Measurements from ENCODE around the gene CNTN6. TPM values are rescaled to one million over a fixed set of nuclear protein-coding genes. Genes with fewer than 3 reads are reported as not detected.

Gene CNTN6
- total RNA-seq, 1 experiment from 2014 or later: not detected

GRCh38 chr3:1135194-1135593, 42.4 kb downstream of the CNTN6 start:
- no peak for DNase-seq (ENCODE audit: low read depth, low spot score)
- no TSS peak for BruUV-seq (replicated peaks)
- in situ Hi-C loops (cut with HindIII; ENCODE audit: low pct_unique_long_range_greater_than_20kb, low sequenced_read_pairs): no loop called here
- TF ChIP-seq POLR2AphosphoS5 (IDR thresholded peaks at IDR 0.05; ENCODE audit: low read depth, low read length): no peak
- no peak for TF ChIP-seq SIN3A (IDR thresholded peaks at IDR 0.05; ENCODE audit: borderline replicate concordance, insufficient read depth, low read depth, low read length)
- TF ChIP-seq TCF7L2 (IDR thresholded peaks at IDR 0.05; ENCODE audit: low read depth, low read length): no peak
- no peak for TF ChIP-seq REST (IDR thresholded peaks at IDR 0.05; ENCODE audit: insufficient read depth in 1 of 2, low read depth in 2 of 2, low read length in 1 of 2)
- TF ChIP-seq CTCF (IDR thresholded peaks at IDR 0.05): no peak
- CTCF ChIA-PET: no interaction called here
- Histone ChIP-seq H3K27ac (ENCODE audit: low read length) (no peak overlapping the region), H3K4me3 (ENCODE audit: low read depth in 2 of 2, low read length in 2 of 2) (no peak overlapping the region), H3K36me3 (ENCODE audit: control insufficient read depth, insufficient read depth, low read length) (no peaks in the 10 kb centered on the region), H3K4me1 (ENCODE audit: control insufficient read depth, insufficient read depth, low read length) (no peaks in the 10 kb centered on the region), H3K27me3 (ENCODE audit: control insufficient read depth, insufficient read depth, low read length) (no peaks in the 10 kb centered on the region), H3K9me3 (ENCODE audit: control insufficient read depth, insufficient read depth, low read depth, low read length) (no peaks in the 10 kb centered on the region)
- ATAC-seq: no peak
- POLR2A ChIA-PET: no interaction called here
- intact Hi-C loops (cut with micrococcal nuclease; ENCODE audit: unreplicated experiment): no loop called here

- Histone ChIP-seq H3K4me1 (ENCODE audit: control insufficient read depth, insufficient read depth, low read length) (no peaks in the 10 kb centered on the region), H3K9me3 (ENCODE audit: control insufficient read depth, insufficient read depth, low read depth, low read length) (no peaks in the 10 kb centered on the region), H3K27me3 (ENCODE audit: control insufficient read depth, insufficient read depth, low read length) (no peaks in the 10 kb centered on the region), H3K4me3 (ENCODE audit: low read depth in 2 of 2, low read length in 2 of 2) (no peak overlapping the region), H3K36me3 (ENCODE audit: control insufficient read depth, insufficient read depth, low read length) (no peaks in the 10 kb centered on the region), H3K27ac (ENCODE audit: low read length) (no peak overlapping the region)
- intact Hi-C loops (cut with micrococcal nuclease; ENCODE audit: unreplicated experiment) (no loop called here), in situ Hi-C loops (cut with HindIII; ENCODE audit: low pct_unique_long_range_greater_than_20kb, low sequenced_read_pairs) (no loop called here)
- no TSS peak for BruUV-seq (replicated peaks)
- no peak for TF ChIP-seq POLR2AphosphoS5 (IDR thresholded peaks at IDR 0.05; ENCODE audit: low read depth, low read length)
- TF ChIP-seq TCF7L2 (IDR thresholded peaks at IDR 0.05; ENCODE audit: low read depth, low read length): no peak
- TF ChIP-seq CTCF (IDR thresholded peaks at IDR 0.05): no peak
- TF ChIP-seq SIN3A (IDR thresholded peaks at IDR 0.05; ENCODE audit: borderline replicate concordance, insufficient read depth, low read depth, low read length): no peak
- TF ChIP-seq REST (IDR thresholded peaks at IDR 0.05; ENCODE audit: insufficient read depth in 1 of 2, low read depth in 2 of 2, low read length in 1 of 2): no peak
- ATAC-seq (no peak), DNase-seq (ENCODE audit: low read depth, low spot score) (no peak)
- ChIA-PET CTCF (no interaction called here), POLR2A (no interaction called here)
Measured at GRCh38 chr3:1138036-1138435, 45.2 kb downstream of the CNTN6 start.

Measured in Panc1 (cell line).